ENCODE data around the gene ZNF248. TPM values are rescaled to one million over a fixed set of nuclear protein-coding genes. Genes with fewer than 3 reads are reported as not detected.

ZNF248 gene
- total RNA-seq (10 to 100 TPM in 1 of 2 donors, 1 to 10 TPM in 1; 8.1 to 38.0 TPM), polyA plus RNA-seq (1 to 10 TPM; 3.6 to 4.5 TPM)
- long read RNA-seq, donor 1, full-length matches to known transcripts: 8 of 8 reads
- long read RNA-seq, donor 1, partial matches to known transcripts: 0 of 8 reads
- long read RNA-seq, donor 1, other reads (novel, unspliced or antisense): 0 of 8 reads
- long read RNA-seq, donor 2: 0 reads
- long read RNA-seq, donor 3, full-length matches to known transcripts: 1 of 1 reads
- long read RNA-seq, donor 3, partial matches to known transcripts: 0 of 1 reads
- long read RNA-seq, donor 3, other reads (novel, unspliced or antisense): 0 of 1 reads
- long read RNA-seq, donor 4: 0 reads
- long read RNA-seq, donor 5, full-length matches to known transcripts: 9 of 19 reads
- long read RNA-seq, donor 5, partial matches to known transcripts: 10 of 19 reads
- long read RNA-seq, donor 5, other reads (novel, unspliced or antisense): 0 of 19 reads

DNA sequence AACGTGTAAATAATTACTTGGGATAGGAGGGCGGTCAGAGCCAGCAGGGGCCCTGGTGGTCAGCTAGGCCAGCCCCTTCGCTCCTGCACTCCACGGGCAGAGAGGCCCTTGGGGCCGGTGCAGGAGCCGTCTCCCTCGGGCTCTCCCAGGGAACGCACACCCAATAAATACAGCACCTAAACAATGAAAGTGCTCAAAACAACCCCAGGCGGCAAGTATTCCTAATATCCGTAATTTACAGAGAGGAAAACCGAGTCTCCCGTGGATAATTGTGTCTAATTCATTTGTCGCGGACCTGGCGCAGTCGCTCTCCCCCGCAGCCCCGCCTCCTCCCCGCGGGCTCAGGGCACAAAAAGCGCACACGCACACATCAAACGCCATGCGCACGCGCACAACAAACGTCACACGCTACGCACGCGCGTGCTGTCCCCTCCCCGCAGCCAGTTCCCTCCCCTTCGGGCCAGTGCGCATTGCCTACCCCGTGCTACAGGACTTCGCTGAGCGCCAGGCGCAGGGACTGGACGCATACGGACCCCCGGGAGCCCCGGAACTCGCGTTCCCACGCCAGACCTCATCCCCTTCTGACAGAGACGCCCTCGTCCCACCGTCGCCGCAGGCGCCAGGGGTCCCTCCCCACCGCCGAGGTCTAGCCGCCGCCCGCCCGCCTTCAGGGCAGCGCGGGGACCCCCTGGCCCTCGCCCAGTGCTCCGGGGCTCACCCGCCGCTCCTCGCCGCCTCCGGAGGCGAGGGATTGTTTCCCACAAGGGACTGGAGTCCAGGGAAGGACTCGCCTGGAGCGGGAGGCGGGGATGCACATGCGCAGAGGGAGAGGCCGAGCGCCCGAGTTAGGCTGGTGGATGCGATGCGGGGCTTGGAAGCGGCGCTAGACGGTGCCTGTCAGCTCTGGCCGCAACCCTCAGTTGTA is at the start of gene ZNF248:
Gene ZNF248 (minus strand): TSS at position 324 of the 925 bp plus-strand sequence. CDS start 1,300 bp downstream, outside the sequence.
- Histone ChIP-seq H3K27ac (ENCODE audit: low read depth in 1 of 2, low read length in 1 of 2) (peak within 1 kb of the TSS; percentile 94 to 99), H3K27me3 (ENCODE audit: control insufficient read depth in 3 of 3, insufficient read depth in 3 of 3, low read length in 2 of 3) (no peaks in the 10 kb centered on the region), H3K4me1 (ENCODE audit: control insufficient read depth in 5 of 5, insufficient read depth in 5 of 5, low read length in 5 of 5) (peaks cover 1 to 26% (median 6%) of the 10 kb centered on the region in 5 donors), H3K9ac (ENCODE audit: insufficient read depth in 1 of 2, low read length in 2 of 2) (peak within 1 kb of the TSS; percentile 95 to 98), H3K9me3 (ENCODE audit: control insufficient read depth in 4 of 4, insufficient read depth in 3 of 4, low read length in 3 of 4) (no peaks in the 10 kb centered on the region), H3K4me3 (peak within 1 kb of the TSS; percentile 57), H3K36me3 (ENCODE audit: control insufficient read depth in 4 of 4, insufficient read depth in 4 of 4, low read length in 4 of 4) (peaks cover 0 to 7% (median 1%) of the 10 kb centered on the region in 4 donors)
- ATAC-seq (ENCODE audit: insufficient read depth, low FRiP score) (peak; percentile 99), DNase-seq (peak; percentile 97 to 99 (median 99))
- TF ChIP-seq, protein P1, sequence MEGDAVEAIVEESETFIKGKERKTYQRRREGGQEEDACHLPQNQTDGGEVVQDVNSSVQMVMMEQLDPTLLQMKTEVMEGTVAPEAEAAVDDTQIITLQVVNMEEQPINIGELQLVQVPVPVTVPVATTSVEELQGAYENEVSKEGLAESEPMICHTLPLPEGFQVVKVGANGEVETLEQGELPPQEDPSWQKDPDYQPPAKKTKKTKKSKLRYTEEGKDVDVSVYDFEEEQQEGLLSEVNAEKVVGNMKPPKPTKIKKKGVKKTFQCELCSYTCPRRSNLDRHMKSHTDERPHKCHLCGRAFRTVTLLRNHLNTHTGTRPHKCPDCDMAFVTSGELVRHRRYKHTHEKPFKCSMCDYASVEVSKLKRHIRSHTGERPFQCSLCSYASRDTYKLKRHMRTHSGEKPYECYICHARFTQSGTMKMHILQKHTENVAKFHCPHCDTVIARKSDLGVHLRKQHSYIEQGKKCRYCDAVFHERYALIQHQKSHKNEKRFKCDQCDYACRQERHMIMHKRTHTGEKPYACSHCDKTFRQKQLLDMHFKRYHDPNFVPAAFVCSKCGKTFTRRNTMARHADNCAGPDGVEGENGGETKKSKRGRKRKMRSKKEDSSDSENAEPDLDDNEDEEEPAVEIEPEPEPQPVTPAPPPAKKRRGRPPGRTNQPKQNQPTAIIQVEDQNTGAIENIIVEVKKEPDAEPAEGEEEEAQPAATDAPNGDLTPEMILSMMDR (IDR thresholded peaks at IDR 0.05; ENCODE audit: control extremely low read depth, extremely low read depth): no peak
- WGBS, 2 donors: 0 to 1% methylated on average over 65 to 81 of the region's 81 CpGs

DNA sequence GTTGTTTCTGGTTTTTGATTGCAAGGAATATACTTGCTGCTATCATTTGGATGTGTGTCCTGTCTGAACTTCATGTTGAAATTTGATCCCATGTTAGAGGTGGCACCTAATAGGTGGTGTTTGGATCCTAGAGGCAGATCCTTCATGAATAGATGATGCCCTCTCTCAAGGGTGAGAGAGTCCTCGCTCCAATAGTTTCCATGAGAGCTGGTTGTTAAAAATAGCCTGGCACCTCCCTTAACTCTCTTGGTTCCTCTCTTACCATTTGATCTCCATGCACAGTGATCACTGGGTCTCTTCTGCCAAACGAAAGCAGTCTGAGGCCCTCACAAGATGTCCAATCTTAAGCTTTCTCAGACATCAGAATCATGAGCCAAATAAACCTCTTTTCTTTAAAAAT is 49.0 kb upstream of the ZNF248 start:
- Histone ChIP-seq H3K4me1 (ENCODE audit: control insufficient read depth in 5 of 5, insufficient read depth in 5 of 5, low read length in 5 of 5) (no peaks in the 10 kb centered on the region), H3K9me3 (ENCODE audit: control insufficient read depth in 4 of 4, insufficient read depth in 3 of 4, low read length in 3 of 4) (peaks cover 0 to 4% (median 1%) of the 10 kb centered on the region in 4 donors), H3K27me3 (ENCODE audit: control insufficient read depth in 3 of 3, insufficient read depth in 3 of 3, low read length in 2 of 3) (no peaks in the 10 kb centered on the region), H3K9ac (ENCODE audit: insufficient read depth in 1 of 2, low read length in 2 of 2) (no peak overlapping the region), H3K4me3 (no peak overlapping the region), H3K36me3 (ENCODE audit: control insufficient read depth in 4 of 4, insufficient read depth in 4 of 4, low read length in 4 of 4) (no peaks in the 10 kb centered on the region), H3K27ac (ENCODE audit: low read depth in 1 of 2, low read length in 1 of 2) (no peak overlapping the region)
- DNase-seq (no peak), ATAC-seq (ENCODE audit: insufficient read depth, low FRiP score) (no peak)
- WGBS, 2 donors: 58 to 64% methylated on average over 2 of the region's 2 CpGs
- TF ChIP-seq, protein P1 (IDR thresholded peaks at IDR 0.05; ENCODE audit: control extremely low read depth, extremely low read depth): no peak

DNA sequence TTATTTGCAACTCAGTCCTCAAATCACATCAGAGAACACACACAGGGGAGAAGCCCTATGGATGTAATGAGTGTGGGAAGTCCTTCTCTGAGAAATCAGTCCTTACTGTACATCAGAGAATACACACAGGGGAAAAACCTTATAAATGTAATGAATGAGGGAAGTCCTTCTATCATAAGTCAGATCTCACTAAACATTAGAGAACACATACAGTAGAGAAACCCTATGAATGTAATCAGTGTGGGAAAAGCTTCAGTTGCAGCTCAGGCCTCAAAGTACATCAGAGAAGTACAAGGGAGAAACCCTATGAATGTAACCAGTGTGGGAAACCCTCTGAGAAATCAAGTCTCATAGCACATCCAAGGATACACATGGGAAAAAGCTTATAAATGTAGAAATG is 39.0 kb upstream of the ZNF248 start:
- H3K27me3 ChIP-seq (ENCODE audit: control insufficient read depth in 3 of 3, insufficient read depth in 3 of 3, low read length in 2 of 3): no peaks in the 10 kb centered on the region
- TF ChIP-seq, protein P1 (IDR thresholded peaks at IDR 0.05; ENCODE audit: control extremely low read depth, extremely low read depth): no peak
- no peak overlapping the region for H3K4me3 ChIP-seq
- no peak overlapping the region for H3K27ac ChIP-seq (ENCODE audit: low read depth in 1 of 2, low read length in 1 of 2)
- no peaks in the 10 kb centered on the region for H3K4me1 ChIP-seq (ENCODE audit: control insufficient read depth in 5 of 5, insufficient read depth in 5 of 5, low read length in 5 of 5)
- no peaks in the 10 kb centered on the region for H3K36me3 ChIP-seq (ENCODE audit: control insufficient read depth in 4 of 4, insufficient read depth in 4 of 4, low read length in 4 of 4)
- no peak overlapping the region for H3K9ac ChIP-seq (ENCODE audit: insufficient read depth in 1 of 2, low read length in 2 of 2)
- no peak for ATAC-seq (ENCODE audit: insufficient read depth, low FRiP score)
- DNase-seq: no peak
- H3K9me3 ChIP-seq (ENCODE audit: control insufficient read depth in 4 of 4, insufficient read depth in 3 of 4, low read length in 3 of 4): peaks cover 4 to 16% (median 10%) of the 10 kb centered on the region in 4 donors

Measured in lung (tissue), 16 donors.